NCI-H2029 (cell line): ENCODE measurements around the gene C12orf56.
"Not testable (repeated sequence)": the region's sequence is repeated elsewhere in the genome, so short reads cannot be mapped to it uniquely, and the experiment has no call there.

Experiments
- DNase-seq: peaks from one replicate; lab custom pipeline; 2025; lab: John Stamatoyannopoulos, UW

Gene C12orf56

DNA sequence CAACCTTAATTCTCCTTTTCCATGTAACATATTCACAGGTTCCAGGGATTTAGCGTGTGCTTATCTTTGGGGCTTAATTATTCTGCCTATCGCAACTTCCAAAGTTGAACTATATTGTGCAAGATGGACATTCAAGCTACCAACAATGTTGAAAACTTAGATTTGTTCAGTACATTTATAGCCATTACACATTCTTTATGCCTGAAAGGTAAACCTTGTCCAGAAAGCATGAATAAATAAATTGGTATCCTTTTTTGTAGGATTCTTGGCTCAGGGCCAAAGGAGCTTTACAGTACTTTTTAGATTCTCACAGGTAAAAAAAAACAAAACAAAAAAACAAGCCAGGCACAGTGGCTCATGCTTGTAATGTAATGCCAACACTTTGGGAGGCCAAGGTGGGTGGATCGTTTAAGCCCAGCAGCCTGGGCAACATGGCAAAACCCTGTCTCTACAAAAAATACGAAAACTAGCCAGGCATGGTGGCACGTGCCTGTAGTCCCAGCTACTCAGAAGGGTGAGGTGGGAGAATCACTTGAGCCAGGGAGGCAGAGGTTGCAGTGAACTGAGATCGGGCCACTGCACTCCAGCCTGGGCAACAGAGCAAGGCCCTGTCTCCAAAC is 3.3 kb downstream of the C12orf56 start:
- peak; percentile 14 for DNase-seq

DNA sequence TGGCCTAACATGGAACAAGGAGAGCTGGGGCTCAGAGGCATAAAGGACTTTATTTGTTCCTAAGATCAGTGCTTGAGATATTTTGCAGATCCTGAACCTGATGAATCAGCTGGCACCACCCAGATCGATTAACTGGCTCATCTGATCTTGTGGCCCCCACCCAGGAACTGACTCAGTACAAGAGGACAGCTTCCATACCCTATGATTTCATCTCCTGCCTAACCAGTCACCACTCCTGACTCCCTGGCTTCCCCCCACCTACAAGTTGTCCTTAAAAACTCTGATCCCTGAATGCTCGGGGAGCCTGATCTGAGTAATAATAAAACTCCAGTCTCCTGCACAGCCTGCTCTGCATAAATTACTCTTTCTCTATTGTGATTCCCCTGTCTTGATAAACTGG is 5.1 kb downstream of the C12orf56 start:
- DNase-seq: no peak

DNA sequence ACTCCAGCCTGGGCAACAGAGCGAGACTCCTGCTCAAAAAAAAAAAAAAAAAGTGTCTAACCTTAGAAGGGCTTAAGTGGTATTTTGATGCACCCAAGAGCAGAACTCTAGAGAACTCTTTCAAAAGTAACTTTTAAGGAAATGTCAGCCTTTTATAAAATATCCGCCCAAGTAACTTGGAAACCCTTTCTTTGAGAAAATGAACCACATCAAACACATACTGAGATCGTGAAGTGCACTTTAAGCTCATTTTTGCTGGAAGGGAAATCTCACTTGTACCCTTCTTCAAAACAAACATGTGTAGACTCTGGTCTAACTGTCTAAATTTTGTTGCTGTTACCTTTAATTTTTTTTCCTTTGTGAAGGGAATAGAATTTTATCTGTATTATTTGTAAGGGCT is 5.5 kb downstream of the C12orf56 start:
- DNase-seq: no peak

DNA sequence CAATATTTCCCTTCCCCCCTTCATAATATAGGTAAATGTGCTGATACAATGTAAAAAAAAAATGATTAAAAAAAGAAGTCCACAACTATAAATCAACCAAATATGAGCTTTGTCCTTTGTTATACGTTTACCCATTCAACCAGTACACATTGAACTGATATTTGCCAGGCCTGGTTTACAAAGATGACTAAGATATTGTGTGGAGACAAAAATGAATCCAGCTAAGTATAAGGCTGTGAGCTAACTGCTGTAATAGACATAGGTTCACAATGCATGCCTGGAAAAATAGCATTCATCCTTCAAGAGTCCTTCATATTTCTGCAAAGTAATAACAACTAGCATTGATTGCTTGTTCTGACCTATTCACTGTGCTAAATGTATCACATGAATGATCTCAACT is 6.9 kb downstream of the C12orf56 start:
- no peak for DNase-seq

DNA sequence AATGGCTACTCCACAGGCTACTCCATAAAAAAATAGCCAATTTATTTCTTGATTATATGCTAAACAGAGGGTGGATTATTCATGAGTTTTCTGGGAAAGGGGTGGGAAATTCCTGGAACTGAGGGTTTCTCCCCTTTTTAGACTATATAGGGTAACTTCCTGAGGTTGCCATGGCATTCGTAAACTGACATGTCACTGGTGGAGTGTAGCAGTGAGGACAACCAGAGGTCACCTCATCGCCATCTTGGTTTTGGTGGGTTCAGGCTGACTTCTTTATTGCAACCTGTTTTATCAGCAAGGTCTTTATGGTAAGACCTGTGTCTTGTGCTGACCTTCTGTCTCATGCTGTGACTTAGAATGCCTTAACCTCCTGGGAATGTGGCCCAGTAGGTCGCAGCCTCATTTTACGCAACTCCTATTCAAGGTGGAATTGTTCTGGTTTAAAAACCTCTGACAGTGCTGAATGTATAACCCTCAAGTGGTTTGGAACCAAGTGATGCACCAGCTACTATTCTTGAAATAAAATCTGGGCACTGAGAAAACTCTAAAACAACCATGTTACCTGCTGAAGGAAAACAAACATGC is 27.7 kb downstream of the C12orf56 start:
- no peak for DNase-seq

DNA sequence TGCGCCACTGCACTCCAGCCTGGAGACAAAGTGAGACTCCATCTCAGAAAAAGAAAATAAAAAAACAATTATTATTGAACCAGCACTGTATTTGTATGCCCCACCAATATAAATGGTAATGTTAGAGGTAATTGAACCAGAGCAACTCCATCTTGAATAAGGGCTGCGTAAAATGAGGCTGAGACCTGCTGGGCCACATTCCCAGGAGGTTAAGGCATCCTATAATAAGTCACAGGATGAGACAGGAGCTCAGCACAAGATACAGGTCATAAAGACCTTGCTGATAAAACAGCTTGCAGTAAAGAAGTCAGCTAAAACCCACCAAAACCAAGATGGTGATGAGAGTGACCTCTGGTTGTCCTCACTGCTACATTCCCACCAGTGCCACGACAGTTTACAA is 29.4 kb downstream of the C12orf56 start:
- DNase-seq: not testable (repeated sequence)

DNA sequence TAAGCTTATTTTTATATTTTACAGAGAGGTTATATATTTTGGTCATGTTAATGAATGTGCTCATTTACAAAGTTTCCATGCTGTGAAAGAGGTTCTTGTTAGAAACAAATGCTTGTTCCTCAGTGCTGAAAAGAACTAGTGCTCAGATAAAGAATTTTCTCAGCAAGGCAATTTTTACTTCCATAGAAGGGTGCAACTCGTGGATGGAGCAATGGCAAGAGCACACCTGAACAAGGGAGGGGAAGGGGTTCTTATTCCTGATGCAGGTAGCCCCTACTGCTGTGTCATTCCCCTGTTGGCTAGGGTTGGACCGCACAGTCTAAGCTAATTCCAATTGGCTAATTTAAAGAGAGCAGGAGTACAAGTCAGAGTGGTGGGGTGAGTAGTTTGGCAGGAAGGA is 34.3 kb downstream of the C12orf56 start:
- DNase-seq: not testable (repeated sequence)

DNA sequence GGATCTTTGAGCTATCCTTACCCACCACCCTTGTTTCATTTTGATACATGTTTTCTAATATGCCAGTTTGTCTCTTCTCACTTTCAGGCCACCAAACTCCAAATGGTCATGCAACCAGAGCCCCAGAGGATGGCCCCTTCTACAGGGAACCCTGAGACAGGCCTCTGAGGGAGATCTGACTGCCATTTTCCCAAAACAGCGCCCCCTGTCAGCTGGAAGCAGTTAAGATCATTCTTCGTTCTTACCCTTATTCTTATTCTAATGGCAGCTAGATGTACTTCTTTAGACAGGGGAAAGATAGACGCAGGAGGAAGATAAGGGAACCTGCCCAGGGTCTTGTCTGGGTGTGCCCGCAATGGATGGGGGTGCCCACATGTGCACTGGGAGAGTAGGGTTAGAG is 38.4 kb downstream of the C12orf56 start:
- DNase-seq: no peak

DNA sequence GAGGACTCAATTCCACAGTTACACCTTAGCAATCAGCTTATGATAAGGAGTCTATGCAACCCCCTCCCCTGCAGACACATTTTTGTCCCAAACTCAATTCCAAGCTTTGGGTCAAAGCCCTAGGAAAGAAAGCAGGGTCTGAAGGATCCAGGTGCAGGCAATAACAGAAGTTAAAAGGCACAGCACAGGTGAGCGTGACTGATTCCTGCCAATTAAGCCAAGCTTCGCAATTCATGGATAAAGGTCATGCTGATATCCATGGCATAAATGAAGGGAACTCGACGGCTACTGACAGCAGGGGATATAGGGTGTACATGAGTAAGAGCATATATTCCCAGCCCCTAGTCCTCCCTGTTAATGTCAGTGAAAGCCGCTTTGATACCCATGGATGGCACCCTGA is 39.3 kb downstream of the C12orf56 start:
- DNase-seq: no peak

DNA sequence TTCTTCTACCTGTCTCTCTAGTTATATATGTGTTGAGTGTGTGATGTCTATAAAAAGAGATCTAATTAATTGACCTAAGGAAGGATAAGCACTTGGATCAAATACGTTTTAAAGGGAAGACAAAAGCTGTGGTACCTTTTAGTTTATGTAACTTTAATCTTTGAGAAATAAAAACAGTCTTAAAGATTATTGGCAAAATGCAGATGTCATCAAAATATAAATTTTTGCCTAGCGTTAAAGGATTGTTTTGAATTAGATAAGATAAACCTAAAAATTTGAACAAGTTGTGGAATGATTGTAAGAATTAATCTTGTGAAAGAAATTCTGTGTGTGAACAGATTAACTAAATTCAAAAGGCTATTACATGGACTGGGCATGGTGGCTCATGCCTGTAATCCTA is 42.9 kb downstream of the C12orf56 start:
- no peak for DNase-seq

DNA sequence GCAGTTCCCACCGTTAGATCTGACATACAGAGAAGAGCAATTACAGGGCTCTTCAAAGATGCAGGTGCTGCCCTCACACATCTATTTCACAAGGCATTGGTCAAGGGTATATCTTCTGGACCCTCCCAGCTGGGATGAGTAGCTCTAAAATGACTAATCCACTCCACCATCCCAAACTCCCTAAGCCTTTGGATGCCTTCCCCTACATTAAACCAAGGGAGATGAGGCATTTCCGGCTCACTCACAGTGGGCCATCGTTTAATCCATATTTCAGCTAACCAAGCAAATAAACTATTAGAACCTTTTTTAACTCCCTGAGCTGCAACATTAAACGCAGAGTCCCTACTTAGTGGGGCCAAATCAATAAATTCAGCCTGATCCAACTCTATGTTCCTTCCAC is 45.9 kb downstream of the C12orf56 start:
- DNase-seq: not testable (repeated sequence)

DNA sequence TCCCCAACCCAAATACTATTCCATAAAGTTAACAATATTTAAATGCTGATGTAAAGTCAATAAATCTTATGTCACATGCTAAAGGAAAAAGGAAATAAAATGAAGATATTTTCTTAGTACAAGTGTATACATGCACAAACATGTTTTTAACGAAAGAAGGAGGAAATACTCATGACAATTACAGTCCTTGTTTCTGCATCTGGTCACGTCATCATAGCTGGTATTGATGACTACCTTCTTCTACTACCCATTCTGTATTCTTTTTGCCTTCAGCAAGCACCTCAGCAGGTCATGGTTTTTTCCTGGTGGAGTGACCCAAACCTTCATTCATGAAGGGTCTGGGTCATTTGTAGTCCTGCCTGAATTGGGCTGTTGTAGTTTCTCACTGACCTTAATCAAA is 50.0 kb downstream of the C12orf56 start:
- not testable (repeated sequence) for DNase-seq

DNA sequence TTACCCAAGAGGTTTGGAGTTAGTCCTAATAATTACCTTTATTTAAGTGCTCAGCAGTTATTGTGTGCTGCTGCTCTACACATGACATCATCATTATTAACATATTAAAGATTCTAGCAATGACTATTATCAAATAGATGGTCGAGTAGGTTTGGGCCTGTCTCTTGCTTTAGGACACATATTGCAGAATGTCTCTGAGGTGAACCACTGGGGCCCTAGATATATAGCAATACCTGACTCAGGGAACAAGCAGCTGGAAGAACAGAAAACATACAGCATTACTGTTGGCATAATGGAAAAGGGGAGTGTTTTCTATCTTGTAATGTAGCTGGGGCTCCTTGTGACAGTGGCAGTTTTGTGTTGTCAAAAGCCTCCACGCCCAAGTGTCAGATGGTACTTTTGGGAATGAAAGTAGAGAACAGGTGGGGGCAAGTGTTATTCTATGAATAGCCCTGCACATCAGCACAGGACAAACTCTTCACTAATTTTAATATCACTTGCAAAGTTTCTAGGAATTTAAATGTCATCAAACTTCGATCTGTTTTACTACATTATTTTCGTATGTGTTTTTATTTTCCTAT is 54.6 kb downstream of the C12orf56 start:
- no peak for DNase-seq

DNA sequence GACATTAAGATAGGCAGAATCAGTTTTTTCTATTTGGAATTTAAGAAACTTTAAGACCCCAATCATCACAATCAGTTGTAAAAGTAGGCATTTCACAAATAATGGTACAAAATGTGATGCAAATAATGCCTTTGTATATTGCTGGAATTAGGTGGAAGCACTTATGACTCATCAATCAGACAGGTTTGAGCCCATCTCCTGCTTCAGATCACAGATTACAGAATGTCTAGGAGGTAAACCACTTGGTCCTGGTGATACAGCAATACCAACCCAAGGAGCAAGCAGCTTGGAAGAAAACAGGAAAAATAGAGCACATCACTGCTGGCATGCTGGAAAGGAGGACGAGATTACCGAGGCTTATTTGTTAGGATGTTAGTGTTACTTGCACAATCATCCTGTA is 57.6 kb downstream of the C12orf56 start:
- no peak for DNase-seq

DNA sequence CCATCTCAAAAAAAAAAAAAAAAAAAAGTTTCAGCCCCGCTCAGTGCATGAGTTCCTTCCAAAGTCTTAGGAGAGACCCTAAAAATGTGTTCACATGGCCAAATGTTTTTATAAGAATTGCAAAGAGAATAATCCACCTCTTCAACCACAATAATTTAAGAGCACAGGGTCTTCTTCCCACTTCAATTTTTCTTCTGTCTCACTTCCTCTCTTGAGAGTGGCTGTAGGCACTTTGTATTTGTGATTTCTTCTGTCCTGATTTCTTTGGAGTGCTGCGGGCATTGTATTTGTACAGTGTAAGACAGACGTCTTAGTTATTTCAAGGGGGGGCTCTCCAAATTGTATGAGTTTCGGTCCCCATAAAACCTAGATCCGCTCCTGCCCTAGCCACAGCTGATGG is 58.3 kb downstream of the C12orf56 start:
- DNase-seq: no peak

DNA sequence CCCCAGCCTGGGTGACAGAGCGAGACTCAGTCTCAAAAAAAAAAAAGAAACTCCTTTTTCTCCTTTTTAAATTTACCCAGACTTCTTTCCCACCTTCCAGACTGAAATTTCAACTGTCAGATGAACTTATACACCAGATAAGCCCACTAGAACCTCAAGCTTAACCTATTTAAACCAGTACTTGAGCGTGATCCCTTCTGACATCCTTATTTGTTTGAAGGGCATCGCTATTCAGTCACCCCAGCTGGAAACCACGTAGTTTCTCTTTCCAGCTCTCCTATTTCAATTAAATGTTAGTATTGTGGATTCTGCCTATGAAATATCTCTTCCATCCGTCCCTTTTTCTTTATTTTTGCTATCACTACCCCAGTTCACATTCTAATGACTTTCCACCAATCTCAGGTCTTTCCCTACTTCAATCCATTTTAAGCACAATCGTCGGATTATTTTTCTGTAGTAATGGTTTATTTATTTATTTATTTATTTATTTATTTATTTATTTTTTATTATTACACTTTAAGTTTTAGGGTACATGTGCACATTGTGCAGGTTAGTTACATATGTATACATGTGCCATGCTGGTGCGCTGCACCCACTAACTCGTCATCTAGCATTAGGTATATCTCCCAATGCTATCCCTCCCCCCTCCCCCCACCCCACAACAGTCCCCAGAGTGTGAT is 61.4 kb downstream of the C12orf56 start:
- DNase-seq: not testable (repeated sequence)

DNA sequence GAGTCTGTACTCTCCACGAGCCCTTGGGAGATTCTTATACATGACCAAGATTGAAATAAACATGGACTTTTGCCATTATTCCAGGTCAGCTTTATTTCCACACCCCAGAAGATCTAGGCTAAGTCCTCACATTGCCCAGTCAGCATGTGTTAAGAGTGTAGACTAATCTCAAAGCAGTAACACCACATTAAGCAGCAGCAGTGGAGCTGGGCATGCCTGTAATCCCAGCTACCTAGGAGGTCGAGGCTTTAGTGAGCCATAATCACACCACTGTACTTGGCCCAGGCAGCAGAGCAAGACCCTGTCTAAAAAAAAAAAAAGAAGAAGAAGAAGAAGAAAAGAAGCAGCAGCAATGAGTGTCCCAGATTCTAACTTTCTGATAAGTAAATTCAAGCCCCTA is 65.5 kb downstream of the C12orf56 start:
- DNase-seq: no peak

DNA sequence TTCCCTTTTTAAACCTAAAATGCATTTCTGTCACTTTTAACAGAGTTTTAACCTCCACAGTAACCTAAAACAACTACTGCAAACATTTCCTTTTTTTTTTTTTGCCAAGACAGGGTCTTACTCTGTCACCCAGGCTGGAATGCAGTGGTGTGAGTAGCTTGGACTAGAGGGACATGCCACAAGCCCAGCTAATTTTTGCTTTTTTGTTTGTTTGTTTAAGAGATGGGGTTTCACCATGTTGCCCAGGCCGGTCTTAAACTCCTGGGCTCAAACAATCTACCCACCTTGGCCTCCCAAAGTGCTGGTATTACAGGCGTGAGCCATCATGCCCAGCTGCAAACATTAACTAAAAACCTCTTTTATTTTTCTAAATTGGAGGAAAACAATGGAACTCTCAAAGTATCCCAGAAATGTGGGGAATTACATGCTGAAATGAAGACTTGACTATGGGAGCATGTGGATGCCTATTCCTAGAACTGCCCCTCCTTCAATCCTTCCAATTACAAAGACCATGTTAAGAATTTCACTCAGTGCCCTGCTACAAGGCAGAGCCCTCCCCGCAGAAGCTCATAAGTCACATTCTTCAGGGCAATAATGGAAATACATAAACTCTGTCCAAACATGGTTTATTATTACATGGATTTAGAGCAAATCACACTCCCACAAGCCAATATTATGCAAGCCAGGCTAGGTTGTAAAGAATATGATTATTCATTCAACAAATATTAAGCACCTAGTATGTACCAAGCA is 66.9 kb downstream of the C12orf56 start:
- DNase-seq: no peak

DNA sequence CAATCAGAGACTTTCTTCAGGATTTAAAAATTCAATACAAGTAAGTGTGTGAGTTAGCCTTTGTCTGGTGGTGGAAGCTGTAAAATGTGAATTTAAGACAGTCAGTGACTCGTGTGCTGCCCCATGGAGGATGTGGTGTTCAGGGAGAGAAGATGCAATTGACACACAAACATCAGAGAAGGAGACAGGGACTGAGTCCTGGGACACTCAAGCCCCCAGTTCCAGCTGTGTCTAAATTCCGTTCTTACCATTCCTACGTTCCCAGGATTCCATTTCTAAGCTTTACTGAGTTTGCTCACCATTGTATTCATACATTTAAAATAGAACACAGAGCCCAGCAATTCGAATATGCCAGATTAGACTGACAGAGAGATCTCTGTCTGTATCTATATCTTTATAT is 67.6 kb downstream of the C12orf56 start:
- DNase-seq: no peak

DNA sequence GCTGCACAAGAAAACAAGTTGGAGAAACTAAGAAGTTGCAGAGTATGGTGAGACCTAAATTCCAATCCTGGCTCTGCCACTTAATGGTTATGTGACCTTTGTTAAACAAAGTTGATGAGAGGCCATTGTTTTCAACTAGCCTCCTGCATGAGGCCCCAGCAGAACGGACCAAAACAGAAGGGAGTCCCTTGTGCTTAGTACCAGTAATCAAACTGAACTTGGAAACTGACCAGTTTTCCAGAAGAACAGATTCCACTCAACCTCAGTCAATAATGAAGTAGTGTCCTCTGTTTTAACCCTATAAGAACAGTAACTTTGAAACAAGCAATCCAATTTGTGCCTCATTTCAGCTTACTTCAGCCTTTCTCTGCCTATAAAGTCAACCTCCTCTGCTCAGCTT is 69.9 kb downstream of the C12orf56 start:
- DNase-seq: no peak

DNA sequence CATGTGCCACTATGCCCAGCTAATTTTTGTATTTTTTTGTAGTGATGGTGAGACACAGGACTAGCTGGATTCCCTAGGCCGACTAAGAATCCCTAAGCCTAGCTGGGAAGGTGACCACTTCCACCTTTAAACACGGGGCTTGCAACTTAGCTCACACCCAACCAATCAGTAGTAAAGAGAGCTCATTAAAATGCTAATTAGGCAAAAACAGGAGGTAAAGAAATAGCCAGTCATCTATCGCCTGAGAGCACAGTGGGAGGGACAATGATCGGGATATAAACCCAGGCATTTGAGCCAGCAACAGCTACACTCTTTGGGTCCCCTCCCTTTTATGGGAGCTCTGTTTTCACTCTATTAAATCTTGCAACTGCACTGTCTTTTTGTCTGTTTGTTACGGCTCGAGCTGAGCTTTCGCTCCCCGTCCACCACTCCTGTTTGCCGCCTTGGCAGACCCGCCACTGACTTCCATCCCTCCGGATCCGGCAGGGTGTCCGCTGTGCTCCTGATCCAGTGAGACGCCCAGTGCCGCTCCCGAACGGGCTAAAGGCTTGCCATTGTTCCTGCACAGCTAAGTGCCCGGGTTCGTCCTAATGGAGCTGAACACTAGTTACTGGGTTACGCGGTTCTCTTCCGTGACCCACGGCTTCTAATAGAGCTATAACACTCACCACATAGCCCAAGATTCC is 70.9 kb downstream of the C12orf56 start:
- not testable (repeated sequence) for DNase-seq

DNA sequence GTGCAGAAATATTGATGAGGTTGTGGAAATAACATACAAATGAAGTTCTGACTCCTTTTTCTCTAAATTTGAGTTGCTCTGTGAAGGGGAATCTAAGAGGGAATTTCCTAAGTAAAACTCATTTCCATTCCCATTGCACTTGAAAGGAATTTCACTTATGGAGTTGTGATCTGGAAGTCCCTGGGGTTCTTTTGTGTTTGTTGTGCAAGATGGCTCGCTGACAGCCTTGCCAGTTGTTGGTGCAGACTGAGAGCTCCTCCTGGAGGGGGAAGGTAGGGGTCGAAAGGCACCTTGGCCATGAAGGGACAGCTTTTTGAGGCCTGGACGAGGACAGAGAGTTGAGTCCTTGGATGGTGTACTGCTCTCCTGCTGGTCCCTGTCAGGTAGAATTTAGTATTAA is 72.0 kb downstream of the C12orf56 start:
- DNase-seq: no peak
